Hepatocyte (in vitro differentiated cells): ENCODE measurements around the gene GDF11. TPM values are rescaled to one million over a fixed set of nuclear protein-coding genes. Genes with fewer than 3 reads are reported as not detected.

Experiments
- DNase-seq: peaks from one replicate; pipeline ENCODE4 v3.0.0-alpha.2; 2016; ENCODE audit warnings: low spot score
- H2AFZ ChIP-seq: fragments of 200-600 bp; sonication (generic); 2 replicates; pipeline ENCODE4 v1.6.0; 2016; ENCODE audit warnings: antibody characterized with exemption, mild to moderate bottlenecking
- H3K27ac ChIP-seq: fragments of 200-600 bp; sonication (generic); 2 replicates; pipeline ENCODE4 v1.5.1; 2016; ENCODE audit warnings: mild to moderate bottlenecking
- H3K27me3 ChIP-seq: fragments of 200-600 bp; sonication (generic); 2 replicates; pipeline ENCODE4 v1.6.1; 2016
- H3K36me3 ChIP-seq: fragments of 200-600 bp; sonication (generic); replicated peaks from 2 replicates; pipeline ENCODE4 v1.5.1; 2016; ENCODE audit warnings: low read depth; ENCODE audit not compliant: insufficient read depth
- H3K4me1 ChIP-seq: fragments of 200-600 bp; sonication (generic); 2 replicates; pipeline ENCODE4 v1.5.1; 2016; ENCODE audit warnings: mild to moderate bottlenecking, moderate library complexity; ENCODE audit not compliant: insufficient read depth
- H3K4me2 ChIP-seq: fragments of 200-600 bp; sonication (generic); 2 replicates; pipeline ENCODE4 v1.6.0; 2016
- H3K4me3 ChIP-seq: fragments of 200-600 bp; sonication (generic); 2 replicates; pipeline ENCODE4 v1.5.1; 2016; ENCODE audit warnings: mild to moderate bottlenecking
- H3K79me2 ChIP-seq: fragments of 200-600 bp; sonication (generic); 2 replicates; pipeline ENCODE4 v1.6.0; 2017; ENCODE audit warnings: mild to moderate bottlenecking
- H3K9me2 ChIP-seq: fragments of 200-600 bp; sonication (generic); replicated peaks from 2 replicates; pipeline ENCODE4 v1.6.0; 2017; ENCODE audit warnings: mild to moderate bottlenecking; ENCODE audit not compliant: insufficient read depth
- H3K9me3 ChIP-seq: fragments of 200-600 bp; sonication (generic); 2 replicates; pipeline ENCODE4 v1.5.1; 2016; ENCODE audit warnings: low read depth, mild to moderate bottlenecking
- H4K20me1 ChIP-seq: fragments of 200-600 bp; sonication (generic); 2 replicates; pipeline ENCODE4 v1.6.0; 2016; ENCODE audit warnings: mild to moderate bottlenecking; ENCODE audit not compliant: insufficient read depth, poor library complexity, severe bottlenecking
- CTCF ChIP-seq: fragments of 200-600 bp; sonication (generic); IDR thresholded peaks from 2 replicates; pipeline ENCODE4 v1.5.1; 2016; ENCODE audit warnings: antibody characterized with exemption, mild to moderate bottlenecking; ENCODE audit not compliant: poor library complexity
- EZH2 ChIP-seq: fragments of 200-600 bp; sonication (generic); IDR thresholded peaks from 2 replicates; pipeline ENCODE4 v1.6.1; 2016; ENCODE audit warnings: antibody characterized with exemption, mild to moderate bottlenecking, borderline replicate concordance
- EZH2phosphoT487 ChIP-seq: fragments of 200-600 bp; sonication (generic); IDR thresholded peaks from one replicate; pipeline ENCODE4 v1.6.1; 2018; ENCODE audit warnings: antibody characterized with exemption, mild to moderate bottlenecking, low read depth, moderate library complexity; ENCODE audit not compliant: unreplicated experiment, severe bottlenecking
- WGBS: methylation state at CpG from one replicate; pipeline ENCODE4 v1.1.6; 2016; ENCODE audit warnings: low lambda C conversion rate; ENCODE audit errors: missing lambda C conversion rate; 5-methylcytosine and 5-hydroxymethylcytosine counted together
- polyA plus RNA-seq: library from polyadenylated mRNA; unstranded; fragments of >200 nt; fragmentation: Nextera tagmentation; extraction: Ambion mirVana; gene quantifications from 2 replicates; pipeline ENCODE4 v1.2.1, GENCODE V29; 2016
- total RNA-seq: library from RNA; depleted of rRNA; stranded (reverse); fragments of >200 nt; gene quantifications from 2 replicates; pipeline ENCODE4 v1.2.3, GENCODE V29; 2014

The GDF11 gene
- total and polyA plus RNA-seq, 2 experiments from 2014 or later, result 4.1 to 7.9 TPM

GRCh38 chr12:55694651-55695050 lies 48.3 kb upstream of the GDF11 start:
- no peaks in the 10 kb centered on the region for H3K79me2 ChIP-seq
- no peaks in the 10 kb centered on the region for H3K9me3 ChIP-seq
- H3K27ac ChIP-seq, result no peak overlapping the region
- TF ChIP-seq EZH2 (no peak), CTCF (no peak), EZH2phosphoT487 (no peak)
- DNase-seq, result no peak
- H3K4me3 ChIP-seq, result no peak overlapping the region
- H3K27me3 ChIP-seq, result no peaks in the 10 kb centered on the region
- WGBS, result 93% methylated on average over 4 of the region's 4 CpGs
- no peaks in the 10 kb centered on the region for H3K4me1 ChIP-seq
- no peaks in the 10 kb centered on the region for H3K9me2 ChIP-seq
- no peak overlapping the region for H2AFZ ChIP-seq
- no peaks in the 10 kb centered on the region for H3K36me3 ChIP-seq
- H3K4me2 ChIP-seq, result no peak overlapping the region
- H4K20me1 ChIP-seq, result no peaks in the 10 kb centered on the region

GRCh38 chr12:55695349-55695748 lies 47.6 kb upstream of the GDF11 start:
- H3K27ac ChIP-seq, result no peak overlapping the region
- H3K36me3 ChIP-seq, result no peaks in the 10 kb centered on the region
- no peaks in the 10 kb centered on the region for H3K4me1 ChIP-seq
- H3K9me3 ChIP-seq, result no peaks in the 10 kb centered on the region
- H3K4me3 ChIP-seq, result no peak overlapping the region
- no peak for DNase-seq
- 98% methylated on average over 5 of the region's 7 CpGs for WGBS
- TF ChIP-seq EZH2 (no peak), EZH2phosphoT487 (no peak), CTCF (no peak)
- H3K4me2 ChIP-seq, result no peak overlapping the region
- H2AFZ ChIP-seq, result no peak overlapping the region
- H3K9me2 ChIP-seq, result no peaks in the 10 kb centered on the region
- no peaks in the 10 kb centered on the region for H3K27me3 ChIP-seq
- no peaks in the 10 kb centered on the region for H4K20me1 ChIP-seq
- no peaks in the 10 kb centered on the region for H3K79me2 ChIP-seq

- no peak for TF ChIP-seq CTCF
- TF ChIP-seq EZH2phosphoT487, result no peak
- WGBS, result 92% methylated on average over 6 of the region's 6 CpGs
- no peaks in the 10 kb centered on the region for H3K79me2 ChIP-seq
Observed at GRCh38 chr12:55696141-55696540, 46.8 kb upstream of the GDF11 start.

GRCh38 chr12:55696796-55697462 lies 46.0 kb upstream of the GDF11 start:
- WGBS, result 94% methylated on average over 19 of the region's 19 CpGs

More at GRCh38 chr12:55696141-55696540, 46.8 kb upstream of the GDF11 start:
- H3K4me2 ChIP-seq, result no peak overlapping the region
- no peaks in the 10 kb centered on the region for H3K9me3 ChIP-seq
- no peak overlapping the region for H2AFZ ChIP-seq
- no peak overlapping the region for H3K27ac ChIP-seq
- no peak overlapping the region for H3K4me3 ChIP-seq
- H4K20me1 ChIP-seq, result no peaks in the 10 kb centered on the region
- no peaks in the 10 kb centered on the region for H3K4me1 ChIP-seq
- H3K9me2 ChIP-seq, result no peaks in the 10 kb centered on the region
- no peaks in the 10 kb centered on the region for H3K27me3 ChIP-seq
- no peaks in the 10 kb centered on the region for H3K36me3 ChIP-seq
- no peak for DNase-seq

More at GRCh38 chr12:55696796-55697462, 46.0 kb upstream of the GDF11 start:
- H3K9me2 ChIP-seq, result no peaks in the 10 kb centered on the region
- H3K36me3 ChIP-seq, result no peaks in the 10 kb centered on the region
- no peaks in the 10 kb centered on the region for H4K20me1 ChIP-seq
- no peaks in the 10 kb centered on the region for H3K4me1 ChIP-seq
- H3K27ac ChIP-seq, result no peak overlapping the region
- no peak for DNase-seq
- H2AFZ ChIP-seq, result no peak overlapping the region
- H3K79me2 ChIP-seq, result no peaks in the 10 kb centered on the region
- no peaks in the 10 kb centered on the region for H3K9me3 ChIP-seq
- no peak overlapping the region for H3K4me3 ChIP-seq
- H3K27me3 ChIP-seq, result no peaks in the 10 kb centered on the region
- TF ChIP-seq CTCF (no peak), EZH2phosphoT487 (no peak), EZH2 (no peak)
- H3K4me2 ChIP-seq, result no peak overlapping the region
